HCEC 1CT (cell line): ENCODE data around the gene GABRB2.
"Not testable (repeated sequence)": the region's sequence is repeated elsewhere in the genome, so short reads cannot be mapped to it uniquely, and the experiment has no call there.

ENCODE experiments used
- DNase-seq: peaks from one replicate; pipeline ENCODE4 v3.0.0-alpha.2; 2017

GABRB2 gene

DNA sequence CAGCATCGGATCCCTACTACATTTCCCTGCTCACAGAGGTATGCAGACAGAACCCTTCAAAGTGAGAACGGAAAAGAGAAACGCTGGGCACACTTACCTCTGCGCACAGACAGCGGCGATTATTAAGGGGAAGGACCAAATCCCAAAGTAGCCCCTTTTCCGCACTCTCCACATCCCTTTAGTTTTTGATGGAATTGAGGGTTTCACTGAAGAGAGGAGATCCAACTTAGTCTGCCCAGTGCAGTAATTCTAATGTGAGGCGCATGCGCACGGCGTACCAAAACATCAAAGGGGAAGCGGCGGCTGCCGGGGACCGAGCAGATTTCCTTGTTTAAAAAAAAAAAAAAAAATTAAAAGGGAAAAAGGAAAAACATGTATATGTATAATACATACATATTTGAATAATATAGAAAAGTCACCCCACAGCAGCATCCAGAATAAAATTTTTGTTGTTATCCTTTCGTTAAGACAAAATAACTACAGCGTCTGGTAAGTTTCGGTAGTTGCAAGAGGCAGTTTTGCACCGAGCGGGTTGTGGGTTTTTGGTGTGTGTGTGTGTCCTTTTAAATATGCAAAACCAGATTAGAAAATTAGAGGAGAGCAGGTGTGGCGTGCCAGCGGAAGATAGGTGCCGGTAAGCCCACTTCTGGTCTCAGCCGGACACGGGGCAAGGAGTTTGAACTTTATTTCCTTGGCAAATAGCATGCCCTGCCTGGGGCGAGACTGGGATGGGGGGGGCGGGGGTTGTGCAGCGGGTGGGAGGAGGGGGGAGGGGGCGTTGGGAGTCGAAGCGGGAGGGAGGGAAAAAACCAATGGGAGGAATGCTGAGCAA, at the start of gene GABRB2:
TSS of gene GABRB2 (minus strand) at position 256 of the 832 bp plus-strand sequence. CDS start at position 174, 82 bp downstream.
- peak; percentile 1 for DNase-seq

DNA sequence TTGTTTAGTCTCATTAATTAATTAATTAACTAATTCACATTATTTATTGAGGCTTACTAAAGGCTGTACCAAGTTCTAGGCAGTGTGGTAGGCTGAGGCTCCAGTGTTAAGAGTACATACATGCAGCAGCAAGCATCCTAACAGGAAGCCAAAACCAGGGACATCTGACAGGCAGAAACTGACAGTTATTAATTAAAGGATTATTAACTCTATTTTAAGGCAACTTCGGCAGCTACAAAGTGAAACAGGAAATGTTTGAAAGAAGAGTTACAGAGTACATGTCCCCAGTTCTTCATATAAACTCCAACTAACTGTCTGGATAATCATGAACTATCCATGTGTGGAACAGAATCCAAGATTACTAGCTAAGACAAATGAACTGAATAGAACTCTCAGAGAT, 39.3 kb upstream of the GABRB2 start:
- DNase-seq, result no peak

DNA sequence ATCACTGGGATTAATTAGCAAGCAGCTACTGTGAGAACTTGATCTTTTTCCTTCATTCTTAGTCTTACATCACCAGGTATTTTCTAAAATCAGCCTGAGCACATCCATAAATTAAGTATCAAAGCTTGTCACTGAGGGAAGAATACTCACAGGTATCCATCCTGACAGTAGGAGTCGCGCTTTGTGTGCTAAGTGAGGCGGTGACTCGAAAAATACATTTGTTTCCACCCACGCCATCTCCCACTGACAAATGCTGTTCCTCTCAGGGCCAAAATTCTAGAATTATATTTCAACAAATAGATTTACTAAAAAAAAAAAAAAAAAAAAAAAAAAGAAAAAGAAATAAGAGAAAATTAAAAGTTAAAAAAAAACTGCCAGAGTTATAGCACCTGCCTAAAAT, 34.1 kb upstream of the GABRB2 start:
- no peak for DNase-seq

DNA sequence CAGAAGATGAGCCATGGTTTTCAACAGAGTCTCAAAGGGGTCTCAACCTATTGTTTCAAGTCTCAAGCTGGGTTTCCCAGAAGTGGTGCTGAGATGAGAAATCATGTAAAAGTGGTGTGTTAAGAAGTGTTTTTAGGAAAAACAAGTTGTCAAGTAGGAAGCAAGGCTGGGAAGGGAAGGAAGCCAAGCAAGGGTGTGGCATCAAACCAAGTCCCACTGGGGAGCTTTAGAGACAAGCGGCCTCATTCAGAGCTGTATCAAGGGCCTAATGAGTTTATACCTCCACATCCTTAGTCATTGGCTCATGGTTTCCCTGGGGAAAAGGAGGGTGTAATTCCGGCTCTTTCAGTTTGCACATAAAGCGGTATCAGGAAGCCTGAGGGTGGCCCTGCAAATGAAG, 26.4 kb upstream of the GABRB2 start:
- no peak for DNase-seq

DNA sequence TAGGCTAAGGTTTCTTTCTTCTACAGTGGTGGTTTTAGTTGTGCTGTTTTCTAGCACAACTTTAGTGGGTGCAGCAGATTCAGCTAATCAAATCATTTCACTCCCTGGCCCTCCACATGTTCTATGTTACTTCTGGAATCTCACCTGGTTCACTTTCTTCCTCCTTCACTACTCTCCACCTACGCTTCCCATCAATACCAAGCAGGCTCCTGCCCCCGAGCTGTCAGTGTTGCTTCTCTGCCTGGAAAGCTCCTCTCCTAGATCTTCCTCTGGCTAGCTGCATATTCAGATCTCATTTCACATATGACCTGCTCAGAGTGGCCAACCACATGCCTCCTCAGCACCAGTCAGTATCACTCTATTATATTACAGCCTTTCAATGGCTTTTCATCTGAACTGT, 19.6 kb upstream of the GABRB2 start:
- no peak for DNase-seq

DNA sequence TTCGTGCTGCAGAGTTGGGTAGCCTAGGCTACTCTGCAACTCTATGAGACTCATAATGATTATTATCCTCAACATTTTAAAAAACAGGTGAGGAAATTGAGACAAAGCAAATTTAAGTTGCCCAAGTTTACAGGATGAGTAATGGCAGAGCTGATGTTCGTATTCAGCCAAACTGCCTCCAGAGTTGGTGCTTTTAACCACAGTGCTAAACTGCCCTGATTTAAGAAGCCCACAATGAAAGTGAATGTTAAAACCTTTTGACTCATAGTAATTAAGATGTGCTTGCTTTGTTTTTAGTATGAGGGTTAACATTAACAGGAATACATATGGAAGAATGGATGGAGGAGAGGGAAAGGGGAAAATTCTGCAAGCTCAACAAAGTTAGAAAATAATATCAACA, 15.9 kb upstream of the GABRB2 start:
- DNase-seq, result no peak

DNA sequence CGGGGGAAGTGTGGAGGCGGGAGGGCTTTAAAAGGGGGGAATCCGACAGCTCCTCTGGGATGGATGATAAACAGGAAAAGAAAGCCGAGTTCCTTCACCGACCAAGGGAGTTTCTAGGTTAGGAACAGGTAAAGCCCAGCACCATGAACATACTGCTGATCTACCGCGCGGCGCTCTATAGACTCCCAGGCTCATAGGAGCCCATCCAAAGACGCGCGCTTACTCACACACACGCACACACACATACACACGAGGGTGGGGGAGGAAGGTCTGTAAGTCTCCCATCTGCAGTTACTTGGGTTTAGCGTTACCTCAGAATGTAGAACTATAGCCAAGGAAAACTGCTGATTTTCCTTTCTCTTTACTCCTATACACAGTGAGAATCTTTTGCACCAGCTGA, 2.6 kb upstream of the GABRB2 start:
- DNase-seq, result no peak

DNA sequence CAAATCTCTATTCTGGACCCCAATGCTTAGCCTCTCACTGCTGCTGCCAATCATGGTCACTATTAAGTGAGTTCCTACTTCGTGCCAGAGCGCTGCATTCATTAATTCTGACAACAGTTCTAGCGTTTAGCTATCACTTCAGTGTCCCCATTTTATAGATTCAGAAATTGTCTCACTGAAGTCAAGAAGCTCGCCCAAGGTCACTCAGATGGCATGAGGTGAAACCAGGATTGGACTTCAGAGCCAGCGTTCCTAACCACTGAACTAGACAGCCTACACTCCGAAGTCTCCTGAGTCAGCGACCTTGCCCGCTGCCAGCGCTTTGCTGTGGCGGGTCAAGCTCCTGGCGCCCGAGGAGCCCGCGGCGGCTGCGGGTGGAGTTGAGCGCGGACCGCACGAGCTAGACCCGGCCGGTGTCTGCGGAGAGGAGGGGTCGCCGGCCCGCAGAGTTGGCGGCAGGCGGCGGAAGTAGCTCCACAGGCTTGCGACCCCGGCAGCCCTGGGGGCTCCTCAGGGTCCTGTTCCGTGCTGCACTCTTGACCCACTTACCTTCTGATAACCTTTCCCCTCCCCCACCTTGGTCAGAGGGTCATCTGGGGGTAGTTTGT, 2.1 kb upstream of the GABRB2 start:
- DNase-seq, result no peak

- DNase-seq, result no peak
Observed at GRCh38 chr5:161547738-161548486, 1.4 kb upstream of the GABRB2 start.

- no peak for DNase-seq
Observed at GRCh38 chr5:161547406-161547737, 847 bp upstream of the GABRB2 start.

DNA sequence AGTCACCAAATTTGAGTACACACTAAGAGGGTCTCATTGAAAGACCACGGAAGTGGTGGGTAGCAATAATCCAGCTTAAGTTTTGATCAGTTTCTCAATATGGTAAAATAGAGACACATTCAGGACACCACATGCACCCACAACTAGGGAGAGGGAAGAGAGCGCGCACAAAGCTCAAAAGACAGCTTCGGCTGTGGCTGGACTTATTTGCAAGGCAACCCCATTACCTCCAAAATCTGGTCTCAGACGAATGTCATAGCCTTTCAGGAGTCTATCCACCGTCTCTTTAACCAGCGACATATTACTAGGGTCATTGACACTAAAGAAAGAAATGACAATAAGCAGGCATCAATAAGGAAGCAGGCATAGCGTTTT, 443 bp downstream of the GABRB2 start:
- no peak for DNase-seq

DNA sequence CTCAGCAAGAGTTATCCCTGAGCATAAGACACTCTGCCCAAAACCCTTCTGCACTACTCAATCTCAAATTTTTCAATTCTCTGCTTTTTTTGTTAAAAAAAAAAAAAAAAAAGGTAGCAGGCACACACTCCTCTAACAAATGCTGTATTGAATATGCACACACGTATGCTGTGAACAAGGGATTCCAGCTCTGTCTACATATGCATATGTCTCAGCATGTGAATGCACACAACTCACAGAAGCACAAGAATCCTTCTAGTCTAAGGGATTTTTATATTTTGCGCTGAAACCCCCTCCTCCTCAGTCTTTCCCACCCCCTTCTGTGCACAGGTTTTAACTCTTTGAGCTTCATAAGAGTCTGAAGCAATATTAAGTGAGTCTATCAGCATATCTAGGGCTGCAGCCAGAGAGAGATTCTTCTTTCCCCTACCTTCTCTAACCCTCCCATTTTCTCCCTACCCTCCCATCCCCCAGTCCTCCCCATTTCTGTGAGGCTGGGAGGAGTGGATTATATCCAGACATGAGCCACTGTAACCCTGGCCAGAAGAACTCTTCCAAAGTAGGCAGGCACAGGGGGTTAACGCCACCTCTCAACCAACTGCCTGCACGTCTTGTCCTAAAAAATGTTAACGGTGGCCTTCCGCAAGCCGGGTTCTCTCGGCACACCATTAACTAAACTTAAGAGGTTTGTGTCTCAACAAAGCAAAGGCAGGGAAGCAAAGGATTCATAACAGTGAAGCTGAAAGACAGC, 1.0 kb downstream of the GABRB2 start:
- no peak for DNase-seq

- peak; percentile 19 for DNase-seq
Observed at GRCh38 chr5:161544350-161544765, 2.2 kb downstream of the GABRB2 start.

DNA sequence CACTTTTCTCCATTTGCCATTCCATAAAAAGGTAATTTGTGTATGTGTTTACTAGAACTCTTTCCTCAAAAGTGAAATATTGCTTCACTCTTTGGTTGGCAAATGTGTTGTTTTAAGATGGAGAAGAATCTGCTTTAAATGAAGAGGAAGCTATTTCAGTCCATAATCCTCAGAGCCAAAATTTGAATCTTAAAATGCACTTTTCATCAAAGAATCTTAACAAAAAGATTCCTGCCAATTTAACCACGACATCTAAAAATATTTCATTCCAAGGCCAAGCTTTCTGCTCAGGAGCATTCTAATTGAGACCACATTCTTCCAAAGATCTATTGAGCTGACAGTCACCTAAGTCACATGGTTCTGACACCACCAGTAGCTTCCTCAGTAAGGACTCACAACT, 7.5 kb downstream of the GABRB2 start:
- no peak for DNase-seq

DNA sequence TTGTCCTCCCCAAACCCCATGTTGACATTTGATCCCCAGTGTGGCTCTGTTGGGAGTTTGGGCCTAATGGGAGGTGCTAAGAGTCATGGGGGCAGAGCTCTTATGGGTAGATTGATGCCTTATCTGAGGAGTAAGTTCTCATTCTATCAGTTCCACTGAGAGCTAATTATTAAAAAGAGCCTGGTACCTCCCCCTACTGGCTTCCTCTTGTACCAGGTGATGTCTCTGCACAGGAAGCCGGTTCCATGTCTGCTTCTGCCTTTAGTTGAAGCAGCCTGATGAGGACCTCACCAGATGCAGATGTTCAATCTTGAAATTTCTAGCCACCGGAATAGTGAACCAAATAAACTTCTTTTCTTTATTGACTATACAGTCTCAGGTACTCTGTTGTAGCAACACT, 10.8 kb downstream of the GABRB2 start:
- no peak for DNase-seq

GRCh38 chr5:161530700-161531099, 15.8 kb downstream of the GABRB2 start:
- no peak for DNase-seq

DNA sequence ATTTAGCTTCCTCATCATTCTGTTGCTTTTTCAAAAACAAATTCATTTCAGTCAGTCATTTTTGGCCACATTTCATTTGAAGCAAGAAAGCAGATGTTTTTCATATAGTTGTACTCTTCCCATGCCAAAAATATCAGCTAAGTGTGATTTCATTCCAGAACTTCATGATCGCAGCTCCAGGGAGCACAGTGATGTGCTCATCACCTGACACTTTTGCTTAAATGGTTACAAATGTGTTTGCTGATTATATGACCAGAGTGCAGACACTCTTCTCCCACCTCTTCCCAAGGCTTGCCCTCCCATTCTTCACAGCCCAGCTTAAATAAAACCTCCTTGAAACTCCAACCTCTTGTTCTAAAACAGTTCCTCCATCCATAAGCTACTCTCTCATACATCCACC, 32.6 kb downstream of the GABRB2 start:
- DNase-seq, result no peak

- no peak for DNase-seq
Observed at GRCh38 chr5:161507591-161507990, 38.9 kb downstream of the GABRB2 start.

- DNase-seq, result not testable (repeated sequence)
Observed at GRCh38 chr5:161505160-161505559, 41.4 kb downstream of the GABRB2 start.

- DNase-seq, result no peak
Observed at GRCh38 chr5:161498531-161498930, 48.0 kb downstream of the GABRB2 start.

- DNase-seq, result no peak
Observed at GRCh38 chr5:161483721-161484120, 62.8 kb downstream of the GABRB2 start.

- DNase-seq, result no peak
Observed at GRCh38 chr5:161481922-161482321, 64.6 kb downstream of the GABRB2 start.

DNA sequence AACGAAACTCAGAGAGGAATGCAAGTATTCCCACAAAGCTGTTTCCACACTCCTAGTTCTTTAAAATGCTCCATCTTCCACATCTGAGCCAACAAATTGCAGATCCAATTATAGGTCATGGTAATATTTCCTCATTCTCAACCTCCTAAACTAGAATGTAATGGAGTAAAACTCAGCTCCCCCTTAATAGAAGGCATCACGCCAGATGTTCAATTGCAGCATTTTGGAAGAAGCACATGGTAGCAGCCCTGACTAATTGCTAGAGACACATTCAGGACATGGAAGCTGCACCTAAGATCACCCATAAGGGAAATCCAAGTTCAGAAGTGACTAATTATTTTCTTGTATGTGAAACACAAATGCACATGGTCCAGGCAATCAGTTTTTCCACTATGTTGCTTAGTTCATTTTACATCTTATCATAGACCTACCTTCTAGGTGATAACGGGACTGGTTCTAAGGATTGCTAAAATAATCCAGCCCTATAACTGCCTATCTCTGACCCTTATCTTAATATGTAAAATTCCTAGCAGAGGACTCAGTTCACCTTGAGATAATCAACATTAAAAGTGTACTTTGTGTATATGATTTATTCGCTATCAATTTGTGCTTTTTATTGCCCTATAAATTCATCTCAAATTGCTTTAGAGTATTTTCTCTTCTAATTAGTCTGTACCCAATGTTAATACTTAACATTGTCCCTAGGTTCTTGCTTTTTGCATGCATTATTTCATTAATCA, 75.1 kb downstream of the GABRB2 start:
- no peak for DNase-seq
